Dendritic cell treated with granulocyte-macrophage colony-stimulating factor and Interleukin-4, amounts not matched to agents 40 ng/mL and 50 ng/mL, for 4 days (primary cell): ENCODE data around the gene VEGFD.
A peak's percentile ranks its signal among the peaks of the same experiment; 100 is the strongest.

ENCODE experiments used
- H3K27ac Mint-ChIP-seq: one replicate; pipeline ENCODE4 v1.8.0; 2022; ENCODE audit warnings: mild to moderate bottlenecking, mixed read lengths
- H3K27me3 Mint-ChIP-seq: one replicate; pipeline ENCODE4 v1.8.0; 2022; ENCODE audit warnings: mild to moderate bottlenecking, mixed read lengths
- H3K36me3 Mint-ChIP-seq: one replicate; pipeline ENCODE4 v1.8.0; 2022; ENCODE audit warnings: low read depth, mixed read lengths
- H3K4me1 Mint-ChIP-seq: one replicate; pipeline ENCODE4 v1.8.0; 2022; ENCODE audit warnings: low read depth, mixed read lengths
- H3K4me3 Mint-ChIP-seq: one replicate; pipeline ENCODE4 v1.8.0; 2022; ENCODE audit warnings: mild to moderate bottlenecking, moderate library complexity, mixed read lengths
- H3K9me3 Mint-ChIP-seq: one replicate; pipeline ENCODE4 v1.8.0; 2022; ENCODE audit warnings: mixed read lengths
- intact Hi-C: fragments of 100-400 bp; cut with micrococcal nuclease; formaldehyde crosslinking; loops from one replicate; pipeline ENCODE4 v1.15.0; 2022

VEGFD gene

GRCh38 chrX:15344106-15344505 is 40.1 kb downstream of the VEGFD start:
- intact Hi-C loops: no loop called here
- Mint-ChIP-seq H3K27me3 (peaks cover 23% of the 10 kb centered on the region), H3K36me3 (no peaks in the 10 kb centered on the region), H3K27ac (no peak overlapping the region), H3K4me3 (no peak overlapping the region), H3K9me3 (no peaks in the 10 kb centered on the region), H3K4me1 (no peaks in the 10 kb centered on the region)

DNA sequence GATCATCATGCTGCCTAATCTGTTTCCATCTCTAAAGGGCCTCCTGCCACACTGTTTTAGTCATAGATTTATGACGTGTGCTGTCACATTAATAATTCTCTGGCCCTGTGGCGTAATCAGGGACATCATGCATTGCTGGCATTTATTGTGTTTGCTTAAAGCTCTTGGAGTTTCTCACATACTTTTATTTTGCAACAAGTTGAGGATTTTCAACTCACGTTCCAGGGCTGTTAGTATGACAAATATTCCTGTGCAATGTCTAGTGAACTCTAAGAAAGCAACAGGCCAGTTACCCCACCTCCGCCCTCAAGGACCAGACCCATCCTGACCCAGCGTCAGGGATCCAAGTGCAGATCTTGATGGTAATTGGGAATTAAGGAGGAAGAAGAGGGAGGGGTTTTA is 41.1 kb downstream of the VEGFD start:
- no peaks in the 10 kb centered on the region for H3K9me3 Mint-ChIP-seq
- no peak overlapping the region for H3K4me3 Mint-ChIP-seq
- H3K27me3 Mint-ChIP-seq: peaks cover 18% of the 10 kb centered on the region
- H3K27ac Mint-ChIP-seq: no peak overlapping the region
- no peaks in the 10 kb centered on the region for H3K36me3 Mint-ChIP-seq
- no peaks in the 10 kb centered on the region for H3K4me1 Mint-ChIP-seq
- intact Hi-C loops: no loop called here

GRCh38 chrX:15340867-15341266 is 43.3 kb downstream of the VEGFD start:
- H3K4me1 Mint-ChIP-seq: no peaks in the 10 kb centered on the region
- no peak overlapping the region for H3K4me3 Mint-ChIP-seq
- H3K27me3 Mint-ChIP-seq: peaks cover 20% of the 10 kb centered on the region
- no peak overlapping the region for H3K27ac Mint-ChIP-seq
- no peaks in the 10 kb centered on the region for H3K9me3 Mint-ChIP-seq
- intact Hi-C loops: no loop called here
- no peaks in the 10 kb centered on the region for H3K36me3 Mint-ChIP-seq

DNA sequence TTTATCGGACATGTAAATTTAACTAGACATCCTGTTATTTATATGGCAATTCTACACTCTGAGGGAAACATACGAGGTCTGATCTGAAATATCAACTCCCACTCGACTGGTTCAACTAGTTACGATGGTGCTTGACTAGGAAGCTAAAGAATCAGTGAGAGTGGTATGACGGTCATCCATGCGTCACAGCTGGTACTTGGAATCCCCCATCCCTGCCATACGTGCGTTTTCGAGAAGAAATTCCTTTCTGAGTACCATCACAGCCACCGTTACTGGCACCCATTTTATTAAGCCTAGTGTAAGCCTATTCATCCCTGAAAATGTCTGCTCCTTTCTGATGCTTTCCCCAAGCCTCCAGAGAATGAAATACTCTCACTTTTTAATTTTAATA is 48.2 kb downstream of the VEGFD start:
- peak overlapping the region; percentile 42 for H3K4me3 Mint-ChIP-seq
- intact Hi-C loops: no loop called here
- H3K9me3 Mint-ChIP-seq: no peaks in the 10 kb centered on the region

GRCh38 chrX:15335135-15336022 is 48.8 kb downstream of the VEGFD start, which contains the start of gene PIGA:
PIGA (minus strand) TSS chrX:15335523; CDS start chrX:15331930, 3,593 bp downstream.
- H3K27me3 Mint-ChIP-seq: peaks cover 9% of the 10 kb centered on the region
- no peaks in the 10 kb centered on the region for H3K9me3 Mint-ChIP-seq
- H3K27ac Mint-ChIP-seq: peak within 1 kb of the TSS; percentile 94
- intact Hi-C loops: loop anchor here (2.0 kb wide), 1 partner anchor 339 kb away; no protein-coding TSS in a partner anchor
- H3K4me1 Mint-ChIP-seq: no peaks in the 10 kb centered on the region
- peak within 1 kb of the TSS; percentile 95 for H3K4me3 Mint-ChIP-seq
- peaks cover 30% of the 10 kb centered on the region for H3K36me3 Mint-ChIP-seq

More for the DNA sequence above, 48.2 kb downstream of the VEGFD start:
- Mint-ChIP-seq H3K27ac (peak overlapping the region; percentile 94), H3K4me1 (no peaks in the 10 kb centered on the region), H3K36me3 (peaks cover 26% of the 10 kb centered on the region), H3K27me3 (peaks cover 12% of the 10 kb centered on the region)

DNA sequence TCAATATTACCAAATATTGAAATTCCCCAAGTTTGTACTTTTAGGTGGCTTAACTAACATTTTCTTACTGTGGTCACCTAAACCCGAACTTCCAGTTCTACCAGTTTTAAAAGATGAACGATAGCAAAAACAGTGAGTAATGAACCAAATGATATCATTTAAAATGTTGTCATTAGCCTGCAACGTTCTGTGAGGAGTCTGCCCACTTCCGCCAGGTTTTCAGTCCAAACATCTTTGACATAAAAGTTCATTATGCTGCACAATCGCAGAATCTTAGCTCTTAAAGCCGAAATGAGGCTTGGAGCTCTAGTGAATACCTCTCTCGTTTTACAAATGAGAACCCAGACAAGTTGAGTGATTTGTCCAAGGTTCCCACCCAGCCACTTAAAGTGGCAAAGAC is 49.7 kb downstream of the VEGFD start:
- no peaks in the 10 kb centered on the region for H3K4me1 Mint-ChIP-seq
- intact Hi-C loops: loop anchor here (2.0 kb wide), 1 partner anchor 340 kb away; no protein-coding TSS in a partner anchor

GRCh38 chrX:15328821-15329220 is 55.4 kb downstream of the VEGFD start:
- Mint-ChIP-seq H3K4me3 (no peak overlapping the region), H3K4me1 (no peaks in the 10 kb centered on the region), H3K36me3 (peaks cover 38% of the 10 kb centered on the region), H3K9me3 (no peaks in the 10 kb centered on the region), H3K27me3 (no peaks in the 10 kb centered on the region), H3K27ac (no peak overlapping the region)
- intact Hi-C loops: no loop called here

More for the DNA sequence above, 49.7 kb downstream of the VEGFD start:
- peak overlapping the region; percentile 94 for H3K27ac Mint-ChIP-seq
- H3K9me3 Mint-ChIP-seq: no peaks in the 10 kb centered on the region
- H3K4me3 Mint-ChIP-seq: peak overlapping the region; percentile 95
- peaks cover 6% of the 10 kb centered on the region for H3K27me3 Mint-ChIP-seq
- H3K36me3 Mint-ChIP-seq: peaks cover 31% of the 10 kb centered on the region

DNA sequence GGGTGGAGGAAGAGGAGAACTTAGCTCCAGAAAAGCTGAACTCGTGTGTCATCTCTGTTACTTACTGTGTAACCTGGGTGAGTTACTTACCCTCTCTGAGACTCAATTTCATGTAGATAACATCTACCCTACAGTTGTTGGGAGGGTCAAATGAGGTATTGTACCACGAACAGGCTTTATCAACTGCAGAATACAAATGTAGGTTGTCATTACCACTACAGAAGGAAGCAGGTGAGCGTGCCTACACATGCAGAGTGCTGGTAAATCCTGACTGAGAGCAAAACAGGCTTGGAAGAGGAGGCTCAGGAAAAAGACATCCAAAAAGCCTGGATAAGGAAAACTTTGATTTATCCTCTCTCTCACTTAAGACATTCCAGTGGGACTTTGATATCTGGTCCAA is 56.1 kb downstream of the VEGFD start:
- Mint-ChIP-seq H3K4me3 (no peak overlapping the region), H3K27ac (no peak overlapping the region), H3K27me3 (no peaks in the 10 kb centered on the region), H3K36me3 (peaks cover 38% of the 10 kb centered on the region), H3K4me1 (no peaks in the 10 kb centered on the region), H3K9me3 (no peaks in the 10 kb centered on the region)
- intact Hi-C loops: no loop called here

- H3K27ac Mint-ChIP-seq: no peak overlapping the region
- no peaks in the 10 kb centered on the region for H3K4me1 Mint-ChIP-seq
- no peaks in the 10 kb centered on the region for H3K9me3 Mint-ChIP-seq
- H3K27me3 Mint-ChIP-seq: no peaks in the 10 kb centered on the region
- intact Hi-C loops: no loop called here
- peaks cover 21% of the 10 kb centered on the region for H3K36me3 Mint-ChIP-seq
- H3K4me3 Mint-ChIP-seq: no peak overlapping the region
Observed at GRCh38 chrX:15322472-15322871, 61.7 kb downstream of the VEGFD start.

GRCh38 chrX:15322072-15322471 is 62.1 kb downstream of the VEGFD start:
- intact Hi-C loops: no loop called here
- Mint-ChIP-seq H3K4me1 (no peaks in the 10 kb centered on the region), H3K36me3 (peaks cover 20% of the 10 kb centered on the region), H3K9me3 (no peaks in the 10 kb centered on the region), H3K27ac (peak overlapping the region; percentile 72), H3K4me3 (no peak overlapping the region), H3K27me3 (no peaks in the 10 kb centered on the region)

GRCh38 chrX:15321447-15321846 is 62.8 kb downstream of the VEGFD start:
- Mint-ChIP-seq H3K36me3 (peaks cover 20% of the 10 kb centered on the region), H3K27ac (peak overlapping the region; percentile 72), H3K4me3 (no peak overlapping the region), H3K4me1 (no peaks in the 10 kb centered on the region), H3K9me3 (no peaks in the 10 kb centered on the region), H3K27me3 (no peaks in the 10 kb centered on the region)
- intact Hi-C loops: no loop called here

DNA sequence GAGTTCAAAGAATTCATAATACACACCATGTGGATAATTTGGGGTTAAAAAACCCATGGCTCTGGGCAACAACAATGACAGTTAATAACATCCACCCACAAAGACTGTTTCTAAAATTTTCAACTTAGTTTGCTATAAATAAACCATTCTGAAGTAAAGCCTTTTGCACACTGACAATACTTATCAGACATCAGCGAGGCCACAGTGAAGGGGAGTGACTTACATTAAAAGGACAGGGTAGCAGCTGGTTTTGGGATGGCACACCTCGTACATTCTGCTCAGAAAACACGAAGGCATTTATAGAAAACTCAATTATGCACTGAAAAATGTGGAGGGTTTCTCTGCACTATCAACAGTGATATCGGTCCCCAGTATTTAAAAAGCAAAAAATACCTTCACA is 63.9 kb downstream of the VEGFD start:
- intact Hi-C loops: no loop called here

GRCh38 chrX:15319075-15319474 is 65.1 kb downstream of the VEGFD start:
- Mint-ChIP-seq H3K4me3 (no peak overlapping the region), H3K4me1 (no peaks in the 10 kb centered on the region), H3K27me3 (no peaks in the 10 kb centered on the region), H3K9me3 (no peaks in the 10 kb centered on the region), H3K36me3 (peaks cover 13% of the 10 kb centered on the region), H3K27ac (no peak overlapping the region)
- intact Hi-C loops: no loop called here

More for the DNA sequence above, 63.9 kb downstream of the VEGFD start:
- Mint-ChIP-seq H3K27ac (no peak overlapping the region), H3K36me3 (peaks cover 20% of the 10 kb centered on the region), H3K4me1 (no peaks in the 10 kb centered on the region), H3K27me3 (no peaks in the 10 kb centered on the region), H3K9me3 (no peaks in the 10 kb centered on the region), H3K4me3 (no peak overlapping the region)

- Mint-ChIP-seq H3K9me3 (no peaks in the 10 kb centered on the region), H3K27ac (no peak within 1 kb of the TSS), H3K4me3 (no peak within 1 kb of the TSS), H3K36me3 (peaks cover 11% of the 10 kb centered on the region), H3K27me3 (no peaks in the 10 kb centered on the region), H3K4me1 (no peaks in the 10 kb centered on the region)
- intact Hi-C loops: no loop called here
Observed at GRCh38 chrX:15315509-15315908, 68.7 kb downstream of the VEGFD start, which contains the start of gene ASB11. ASB11 (minus strand) TSS chrX:15315640; CDS start chrX:15315605, 35 bp downstream.
